Measurements from ENCODE around the gene TFF2. TPM values are rescaled to one million over a fixed set of nuclear protein-coding genes. Genes with fewer than 3 reads are reported as not detected.

TFF2 gene
- polyA plus RNA-seq, 1 of the 3 experiments (the other 2 are of a cell fraction), result not detected

GRCh38 chr21:42374457-42374856 lies 23.7 kb upstream of the TFF2 start:
- Histone ChIP-seq H3K4me3 (ENCODE audit: low read depth in 2 of 2, low read length in 1 of 2) (no peak overlapping the region), H3K4me1 (ENCODE audit: control insufficient read depth in 1 of 2, insufficient read depth in 2 of 2, low read depth in 1 of 2, low read length in 1 of 2) (no peaks in the 10 kb centered on the region)
- POLR2A ChIA-PET, result no interaction called here

More at GRCh38 chr21:42374457-42374856, 23.7 kb upstream of the TFF2 start:
- H3K27me3 ChIP-seq (ENCODE audit: insufficient read depth), result no peaks in the 10 kb centered on the region
- no peaks in the 10 kb centered on the region for H3K36me3 ChIP-seq (replicated peaks in 1 of 2; ENCODE audit: control insufficient read depth in 1 of 2, insufficient read depth in 2 of 2, low read length in 1 of 2)
- H3K9me2 ChIP-seq, result no peaks in the 10 kb centered on the region
- no peak overlapping the region for H3K27ac ChIP-seq (ENCODE audit: low read depth in 2 of 2, low read length in 1 of 2)
- CTCF ChIA-PET, result interaction anchor here (1.5 kb wide), 1 partner anchor 65 kb away, joined by 4 read pairs; no protein-coding TSS in a partner anchor
- no peak for DNase-seq
- no peaks in the 10 kb centered on the region for H3F3A ChIP-seq (replicated peaks; ENCODE audit: insufficient read depth)
- H3K4me2 ChIP-seq, result no peak overlapping the region
- H2AFZ ChIP-seq (ENCODE audit: low read depth), result no peak overlapping the region
- H3K79me2 ChIP-seq (ENCODE audit: insufficient read depth), result no peaks in the 10 kb centered on the region
- 60% methylated on average over 7 of the region's 7 CpGs for WGBS (ENCODE audit: low lambda C conversion rate)
- TF ChIP-seq RXRA (IDR thresholded peaks at IDR 0.05; ENCODE audit: borderline replicate concordance, low read depth), result no peak
- no peak for TF ChIP-seq RAD21 (IDR thresholded peaks at IDR 0.05; ENCODE audit: low read length)
- TF ChIP-seq REST (IDR thresholded peaks at IDR 0.05; ENCODE audit: low read depth, low read length), result no peak
- TF ChIP-seq USF1 (IDR thresholded peaks at IDR 0.05; ENCODE audit: borderline replicate concordance, low read depth), result no peak
- no peak for TF ChIP-seq POLR2AphosphoS5 (IDR thresholded peaks at IDR 0.05; ENCODE audit: low read depth, low read length)
- TF ChIP-seq PBX3 (IDR thresholded peaks at IDR 0.05), result no peak
- TF ChIP-seq FOXM1 (IDR thresholded peaks at IDR 0.05; ENCODE audit: low read depth), result no peak
- TF ChIP-seq TEAD4 (IDR thresholded peaks at IDR 0.05; ENCODE audit: borderline replicate concordance, insufficient read depth), result no peak
- H3K9ac ChIP-seq, result no peak overlapping the region
- H4K20me1 ChIP-seq (ENCODE audit: insufficient read depth), result no peaks in the 10 kb centered on the region
- no peaks in the 10 kb centered on the region for H3K9me3 ChIP-seq

Measured in SK-N-SH (cell line).